IPS DF 6.9 (cell line): Measurements from ENCODE around the gene SOX2.
A peak's percentile ranks its signal among the peaks of the same experiment; 100 is the strongest.

ENCODE experiments used
- DNase-seq: peaks from one replicate; pipeline ENCODE4 v3.0.0-alpha.2; 2013; ENCODE audit warnings: low read depth, low spot score
- H3K27ac ChIP-seq: one replicate; pipeline ENCODE4 v1.5.1; 2013; ENCODE audit warnings: low read length, control low read depth
- H3K27me3 ChIP-seq: 2 replicates; pipeline ENCODE4 v1.6.1; 2013; ENCODE audit warnings: mild to moderate bottlenecking, low read length; ENCODE audit not compliant: control insufficient read depth, insufficient read depth
- H3K36me3 ChIP-seq: 2 replicates; pipeline ENCODE4 v1.6.1; 2013; ENCODE audit warnings: low read length; ENCODE audit not compliant: control insufficient read depth, insufficient read depth
- H3K4me1 ChIP-seq: 2 replicates; pipeline ENCODE4 v1.6.1; 2013; ENCODE audit warnings: low read length; ENCODE audit not compliant: control insufficient read depth, insufficient read depth
- H3K4me3 ChIP-seq: 2 replicates; pipeline ENCODE4 v1.5.1; 2013; ENCODE audit warnings: mild to moderate bottlenecking, low read length
- H3K9me3 ChIP-seq: 2 replicates; pipeline ENCODE4 v1.6.1; 2013; ENCODE audit warnings: low read length, inconsistent platforms; ENCODE audit not compliant: control insufficient read depth, insufficient read depth
- WGBS: extraction: QIAGEN DNeasy Blood & Tissue Kit; methylation state at CpG from one replicate; pipeline ENCODE4 v1.1.7; 2013; ENCODE audit warnings: mixed read lengths, missing lambda C conversion rate; ENCODE audit not compliant: insufficient read length, insufficient coverage; 5-methylcytosine and 5-hydroxymethylcytosine counted together

SOX2 gene

DNA sequence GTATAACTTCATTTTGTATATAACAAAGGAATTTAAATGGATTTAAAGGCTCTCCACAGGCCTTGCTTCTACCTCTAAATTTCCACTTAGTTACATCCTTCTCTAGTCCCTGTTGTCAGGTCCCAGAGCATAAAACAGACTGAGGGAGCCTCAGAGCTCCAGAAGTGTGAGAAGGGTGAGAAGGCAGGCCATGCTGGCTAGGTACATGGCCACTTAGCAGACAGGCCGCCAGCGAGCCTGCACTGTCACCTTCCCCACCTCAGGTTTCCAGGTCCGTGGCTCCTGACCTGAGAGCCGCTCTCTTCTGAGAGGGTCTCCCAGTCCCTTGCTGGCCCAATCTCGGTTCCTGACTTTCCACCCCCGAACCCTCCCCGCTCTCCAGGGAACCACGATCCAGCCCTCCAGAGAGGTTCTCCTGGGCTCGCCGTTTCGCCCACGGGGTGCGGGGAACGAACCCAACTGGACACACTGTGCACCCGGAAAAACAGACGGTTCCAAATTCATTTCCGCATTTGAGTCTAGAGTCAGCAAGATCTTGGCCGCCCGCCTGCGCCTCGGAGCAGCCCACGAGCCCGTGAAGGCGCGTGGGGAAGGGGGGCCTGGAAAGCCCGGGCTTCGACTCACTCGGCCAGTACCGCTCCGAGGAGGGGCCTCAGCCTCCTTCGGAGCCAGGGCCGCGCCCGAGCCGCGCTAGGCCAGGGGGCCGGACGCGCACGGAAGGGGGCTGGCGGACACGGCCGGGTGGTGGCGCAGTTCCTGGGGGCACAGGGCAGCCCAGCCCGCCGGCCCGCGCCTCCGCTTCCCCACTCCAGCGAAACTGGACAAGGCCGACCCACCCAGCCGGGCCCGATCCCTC, 16.7 kb upstream of the SOX2 start:
- H3K27me3 ChIP-seq = peaks cover 14% of the 10 kb centered on the region; the same call in 1 of the 2 replicates

DNA sequence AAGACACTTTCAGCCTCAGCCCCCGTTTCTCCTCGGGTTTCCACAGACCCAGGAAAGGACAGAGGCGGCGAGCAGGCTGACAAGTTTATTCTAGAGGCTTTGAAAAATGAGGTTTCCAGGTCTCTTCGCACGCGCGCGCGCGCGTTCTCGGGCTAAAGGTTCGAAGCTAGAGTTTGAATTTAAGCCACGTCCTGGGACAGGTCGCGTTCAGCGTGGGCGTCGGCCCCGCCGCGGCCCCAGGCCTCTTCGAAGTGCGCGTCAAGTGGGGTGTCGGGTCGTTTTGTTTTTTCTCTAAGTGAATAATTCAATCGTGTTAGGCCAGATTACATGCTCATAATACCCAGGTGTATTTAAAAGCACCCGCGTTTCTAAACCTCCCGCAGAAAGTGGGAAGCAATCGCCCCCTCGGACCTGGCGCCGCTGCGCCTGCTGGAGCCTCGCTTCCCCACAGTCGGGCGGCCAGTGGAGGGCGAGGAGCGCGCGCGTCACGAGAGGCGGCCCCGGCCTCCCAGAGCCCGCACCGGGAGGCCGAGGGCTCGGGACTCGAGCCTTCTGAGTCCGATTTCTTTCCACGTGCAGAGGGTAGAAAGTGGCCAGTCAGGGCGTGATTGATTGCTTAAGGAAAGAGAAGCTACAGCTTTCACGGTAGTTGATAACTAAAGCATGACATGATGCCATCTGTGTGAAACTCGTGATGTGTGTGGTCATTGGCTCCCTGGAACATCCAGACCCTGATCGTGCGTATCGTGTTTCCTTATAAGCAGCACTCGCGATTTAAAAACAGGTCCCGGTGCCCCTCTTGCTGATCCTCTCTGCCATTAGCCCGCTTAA, 15.8 kb upstream of the SOX2 start:
- Histone ChIP-seq H3K27me3 (peaks cover 14% of the 10 kb centered on the region; the same call in 1 of the 2 replicates), H3K4me1 (peaks cover 3% of the 10 kb centered on the region; the same call in 1 of the 2 replicates)
- no CpG with 5 or more reads among the region's 65 CpGs for WGBS

More for the DNA sequence above, 16.7 kb upstream of the SOX2 start:
- no peak for DNase-seq
- Histone ChIP-seq H3K4me3 (peak overlapping the region; percentile 41; the same call in 1 of the 2 replicates), H3K36me3 (no peaks in the 10 kb centered on the region), H3K4me1 (peaks cover 3% of the 10 kb centered on the region; the same call in 1 of the 2 replicates), H3K9me3 (no peaks in the 10 kb centered on the region), H3K27ac (no peak overlapping the region)
- no CpG with 5 or more reads among the region's 53 CpGs for WGBS

DNA sequence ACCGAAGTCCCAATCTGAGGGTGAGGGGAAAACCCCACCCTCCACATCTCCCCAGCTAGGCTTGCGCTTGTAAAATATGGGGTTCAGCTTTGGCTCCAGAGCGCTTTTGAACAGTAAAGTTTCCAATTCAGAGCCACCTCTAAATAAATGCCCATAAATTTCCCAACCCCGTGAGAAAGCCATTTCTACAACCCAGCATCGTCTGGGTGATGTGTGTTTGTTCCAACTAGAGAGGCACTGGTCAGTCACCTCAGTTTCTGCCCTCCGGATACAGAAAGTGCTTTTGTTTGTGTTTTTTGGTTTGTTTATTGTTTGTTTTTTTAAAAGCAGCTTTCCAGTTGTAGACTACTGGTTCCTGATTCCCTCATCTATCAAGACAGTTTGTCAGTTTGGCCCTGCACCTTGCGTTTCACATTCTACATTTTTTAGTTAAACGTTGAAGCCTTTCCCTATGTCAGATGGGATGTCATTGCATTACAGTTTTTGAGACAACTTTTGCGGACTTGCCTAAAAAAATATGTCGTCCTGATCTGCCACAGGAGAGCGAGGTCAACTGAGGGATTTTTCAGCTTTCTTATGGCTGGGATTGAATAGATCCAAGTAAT, 15.0 kb upstream of the SOX2 start:
- H3K27me3 ChIP-seq = peaks cover 14% of the 10 kb centered on the region; the same call in 1 of the 2 replicates
- H3K36me3 ChIP-seq = no peaks in the 10 kb centered on the region
- no peak for DNase-seq
- peaks cover 3% of the 10 kb centered on the region; the same call in 1 of the 2 replicates for H3K4me1 ChIP-seq
- no peak overlapping the region for H3K27ac ChIP-seq
- no peaks in the 10 kb centered on the region for H3K9me3 ChIP-seq
- no peak overlapping the region for H3K4me3 ChIP-seq
- WGBS = no CpG with 5 or more reads among the region's 11 CpGs

More for the DNA sequence above, 15.8 kb upstream of the SOX2 start:
- no peak for DNase-seq
- Histone ChIP-seq H3K4me3 (peak overlapping the region; percentile 41; the same call in 1 of the 2 replicates), H3K27ac (no peak overlapping the region), H3K9me3 (no peaks in the 10 kb centered on the region), H3K36me3 (no peaks in the 10 kb centered on the region)

DNA sequence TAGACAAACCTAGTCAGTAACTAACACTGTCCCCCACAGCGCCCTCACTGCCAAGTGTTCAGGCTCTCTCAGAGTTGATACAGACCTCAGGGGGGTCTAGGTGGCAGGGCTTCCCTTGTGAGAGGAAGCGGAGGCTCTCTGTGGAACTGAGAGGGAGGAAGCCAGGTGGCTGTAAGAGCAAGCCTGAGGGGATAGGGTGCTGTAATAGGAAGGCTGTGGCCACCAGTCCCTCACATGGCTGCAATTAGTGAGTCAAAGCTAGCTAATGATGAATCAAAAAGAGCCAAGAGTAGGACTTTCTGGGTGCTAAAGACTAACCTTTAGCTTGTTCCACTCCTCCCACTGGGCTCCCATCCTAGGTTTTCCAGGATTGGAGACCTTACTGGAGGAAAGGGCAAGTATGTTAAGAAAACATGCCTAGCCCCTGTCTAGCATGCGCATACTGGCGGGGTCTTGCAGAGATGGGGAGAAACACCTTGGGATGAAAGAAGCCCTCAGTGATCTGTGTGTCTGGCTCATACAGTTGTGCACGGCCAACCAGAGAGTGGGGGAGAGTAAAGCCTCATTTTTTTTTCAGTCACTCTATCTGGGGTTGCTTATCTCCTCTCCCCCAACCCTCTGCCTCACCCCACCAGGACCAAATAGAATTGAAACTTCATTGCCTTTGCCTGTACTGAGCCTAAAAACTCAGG, 13.3 kb upstream of the SOX2 start:
- no CpG with 5 or more reads among the region's 5 CpGs for WGBS
- H3K27me3 ChIP-seq = peaks cover 14% of the 10 kb centered on the region; the same call in 1 of the 2 replicates
- H3K4me1 ChIP-seq = peaks cover 3% of the 10 kb centered on the region; the same call in 1 of the 2 replicates
- no peak overlapping the region for H3K4me3 ChIP-seq
- no peaks in the 10 kb centered on the region for H3K36me3 ChIP-seq
- no peak for DNase-seq
- H3K27ac ChIP-seq = no peak overlapping the region
- no peaks in the 10 kb centered on the region for H3K9me3 ChIP-seq

DNA sequence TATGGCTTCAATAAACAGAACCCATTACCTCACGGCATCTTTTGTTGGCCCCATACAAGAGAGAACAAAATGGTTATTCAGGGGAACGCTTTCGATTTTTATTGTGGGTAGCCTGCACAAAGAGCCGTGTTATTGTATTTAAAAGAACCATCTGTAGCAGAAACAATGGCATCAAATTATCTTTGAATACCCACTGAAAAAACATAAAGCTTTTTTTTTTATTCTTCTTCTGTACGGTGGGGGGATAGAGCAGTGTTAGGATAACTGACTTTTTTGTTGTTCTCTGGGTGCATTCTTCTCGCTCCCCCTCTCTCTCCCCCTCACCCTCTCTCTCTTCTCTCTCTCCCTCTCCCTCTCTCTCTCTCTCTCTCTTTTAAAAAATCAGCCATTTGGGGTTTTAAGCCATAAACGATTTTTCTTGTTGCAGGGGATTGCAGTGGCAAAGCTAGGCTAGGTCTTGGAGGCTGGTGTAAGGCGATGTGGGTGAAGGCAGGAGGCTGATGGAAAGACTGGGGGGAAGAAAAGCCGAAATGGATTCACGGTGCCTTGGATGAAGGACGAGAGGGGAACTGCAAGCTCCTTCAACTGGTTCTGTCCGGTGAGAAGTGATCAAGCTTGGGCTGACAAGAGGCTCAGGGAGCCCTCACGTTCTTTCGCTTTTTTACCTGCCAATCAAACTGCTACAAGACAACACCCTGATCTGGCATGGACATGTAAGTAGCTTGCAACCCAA, 12.4 kb upstream of the SOX2 start:
- WGBS = no CpG with 5 or more reads among the region's 14 CpGs
- Histone ChIP-seq H3K4me3 (no peak overlapping the region), H3K27me3 (peaks cover 14% of the 10 kb centered on the region; the same call in 1 of the 2 replicates), H3K9me3 (no peaks in the 10 kb centered on the region), H3K36me3 (no peaks in the 10 kb centered on the region), H3K27ac (no peak overlapping the region), H3K4me1 (peaks cover 3% of the 10 kb centered on the region; the same call in 1 of the 2 replicates)
- DNase-seq = no peak

DNA sequence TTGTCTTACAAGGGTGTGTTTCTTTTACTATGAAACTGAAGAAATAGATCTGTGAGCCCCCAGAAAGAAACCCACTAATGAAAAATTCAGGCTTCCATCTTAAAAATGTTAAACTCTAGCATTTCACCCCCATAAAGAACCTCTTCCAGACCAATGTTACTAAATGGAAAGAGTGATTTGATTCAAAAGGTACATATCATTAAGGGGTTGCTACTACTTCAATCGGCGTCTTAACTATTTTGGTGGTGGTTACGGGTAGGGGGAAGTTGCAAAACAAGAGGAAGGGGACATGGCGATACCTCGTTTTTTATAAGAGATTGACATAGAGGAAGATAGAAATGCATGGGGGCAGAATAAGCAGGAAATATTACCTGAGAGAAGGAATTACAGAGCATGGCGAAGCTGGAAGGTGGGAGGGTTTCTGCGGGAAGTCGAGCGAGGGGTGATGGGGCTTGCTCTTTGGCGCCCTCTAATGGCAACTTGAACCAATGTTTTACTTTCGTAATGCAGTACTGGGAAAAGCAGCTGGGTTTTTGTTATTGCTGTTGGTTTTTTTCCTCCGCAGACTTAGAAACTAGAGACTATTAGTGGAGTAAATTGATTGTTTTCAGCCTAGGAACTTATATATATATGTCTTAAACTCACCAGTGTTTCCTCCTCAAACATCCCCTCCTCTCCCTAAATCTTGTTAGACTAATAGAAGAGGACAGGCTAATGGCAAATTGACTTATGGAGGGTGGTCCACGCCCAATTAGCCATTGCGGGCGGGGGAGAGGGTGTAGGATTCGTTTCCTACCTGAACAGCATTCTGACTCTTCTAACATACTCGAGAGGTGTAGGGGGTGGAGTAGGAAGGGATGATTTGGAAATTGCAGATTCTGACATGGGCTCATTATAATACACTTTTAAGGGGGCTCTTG, 11.3 kb upstream of the SOX2 start:
- H3K4me1 ChIP-seq = peaks cover 6% of the 10 kb centered on the region; the same call in 1 of the 2 replicates

GRCh38 chr3:181701096-181701495, 10.6 kb upstream of the SOX2 start:
- H3K4me3 ChIP-seq = no peak overlapping the region
- DNase-seq = no peak
- H3K36me3 ChIP-seq = no peaks in the 10 kb centered on the region
- H3K4me1 ChIP-seq = peaks cover 9% of the 10 kb centered on the region; the same call in 1 of the 2 replicates
- H3K9me3 ChIP-seq = no peaks in the 10 kb centered on the region
- no CpG with 5 or more reads among the region's 5 CpGs for WGBS
- no peak overlapping the region for H3K27ac ChIP-seq
- H3K27me3 ChIP-seq = peaks cover 10% of the 10 kb centered on the region; the same call in 1 of the 2 replicates

More for the DNA sequence above, 11.3 kb upstream of the SOX2 start:
- Histone ChIP-seq H3K4me3 (no peak overlapping the region), H3K36me3 (no peaks in the 10 kb centered on the region), H3K27me3 (peaks cover 14% of the 10 kb centered on the region; the same call in 1 of the 2 replicates), H3K9me3 (no peaks in the 10 kb centered on the region), H3K27ac (no peak overlapping the region)
- no CpG with 5 or more reads among the region's 17 CpGs for WGBS
- no peak for DNase-seq

- no peaks in the 10 kb centered on the region for H3K36me3 ChIP-seq
- H3K9me3 ChIP-seq = no peaks in the 10 kb centered on the region
- H3K27me3 ChIP-seq = no peaks in the 10 kb centered on the region; the same call in 1 of the 2 replicates
- H3K4me1 ChIP-seq = peaks cover 7% of the 10 kb centered on the region; the same call in 1 of the 2 replicates
- H3K27ac ChIP-seq = no peak overlapping the region
- no CpG with 5 or more reads among the region's 44 CpGs for WGBS
- peak overlapping the region; percentile 11; the same call in 1 of the 2 replicates for H3K4me3 ChIP-seq
- no peak for DNase-seq
Measured at GRCh38 chr3:181703601-181704420, 7.9 kb upstream of the SOX2 start.
